Muscle layer of colon (tissue), 2 donors: Measurements from ENCODE around the gene SOX1.

ENCODE experiments used
- H3K27ac ChIP-seq: one replicate; pipeline ENCODE4 v1.7.0; 2013; ENCODE audit warnings: low read depth, mild to moderate bottlenecking, low read length, moderate library complexity
- H3K27me3 ChIP-seq, 2 donors: one replicate each; pipeline ENCODE4 v1.7.0; 2013; ENCODE audit warnings: low read length in 2 of 2, mild to moderate bottlenecking in 2 of 2; ENCODE audit not compliant: insufficient read depth in 2 of 2, control insufficient read depth in 1 of 2
- H3K36me3 ChIP-seq: one replicate; pipeline ENCODE4 v1.7.0; 2013; ENCODE audit warnings: mild to moderate bottlenecking, low read length; ENCODE audit not compliant: insufficient read depth
- H3K4me1 ChIP-seq: one replicate; pipeline ENCODE4 v1.7.0; 2013; ENCODE audit warnings: mild to moderate bottlenecking, low read length; ENCODE audit not compliant: insufficient read depth
- H3K4me3 ChIP-seq, 2 donors: one replicate each; pipeline ENCODE4 v1.7.0; 2013; ENCODE audit warnings: low read length in 2 of 2, low read depth in 1 of 2, mild to moderate bottlenecking in 1 of 2, moderate library complexity in 1 of 2
- H3K9ac ChIP-seq: one replicate; pipeline ENCODE4 v1.7.0; 2013; ENCODE audit warnings: low read length
- H3K9me3 ChIP-seq: one replicate; pipeline ENCODE4 v1.7.0; 2013; ENCODE audit warnings: mild to moderate bottlenecking, low read length
- donor health status: abdominal sarcoma.
- donor health status: Adenocarcinoma of cecum.

SOX1 gene

GRCh38 chr13:112059457-112060281 is 7.3 kb upstream of the SOX1 start:
- peaks cover 34 to 94% of the 10 kb centered on the region in 2 donors for H3K27me3 ChIP-seq
- H3K4me1 ChIP-seq: no peaks in the 10 kb centered on the region
- no peaks in the 10 kb centered on the region for H3K9me3 ChIP-seq
- H3K9ac ChIP-seq: no peak overlapping the region
- H3K36me3 ChIP-seq: no peaks in the 10 kb centered on the region
- H3K27ac ChIP-seq: no peak overlapping the region
- no peak overlapping the region for H3K4me3 ChIP-seq

GRCh38 chr13:112060282-112060830 is 6.6 kb upstream of the SOX1 start:
- Histone ChIP-seq H3K36me3 (no peaks in the 10 kb centered on the region), H3K4me1 (no peaks in the 10 kb centered on the region), H3K27me3 (peaks cover 36 to 87% of the 10 kb centered on the region in 2 donors), H3K4me3 (no peak overlapping the region), H3K27ac (no peak overlapping the region), H3K9me3 (no peaks in the 10 kb centered on the region), H3K9ac (no peak overlapping the region)

GRCh38 chr13:112060899-112061366 is 6.0 kb upstream of the SOX1 start:
- Histone ChIP-seq H3K27me3 (peaks cover 42 to 86% of the 10 kb centered on the region in 2 donors), H3K4me1 (no peaks in the 10 kb centered on the region)

GRCh38 chr13:112061367-112062061 is 5.4 kb upstream of the SOX1 start:
- H3K4me1 ChIP-seq: no peaks in the 10 kb centered on the region
- H3K9me3 ChIP-seq: no peaks in the 10 kb centered on the region
- H3K36me3 ChIP-seq: no peaks in the 10 kb centered on the region
- H3K27me3 ChIP-seq: peaks cover 45 to 86% of the 10 kb centered on the region in 2 donors
- H3K4me3 ChIP-seq: no peak overlapping the region
- H3K27ac ChIP-seq: no peak overlapping the region
- no peak overlapping the region for H3K9ac ChIP-seq

More at GRCh38 chr13:112060899-112061366, 6.0 kb upstream of the SOX1 start:
- Histone ChIP-seq H3K27ac (no peak overlapping the region), H3K9ac (no peak overlapping the region), H3K4me3 (no peak overlapping the region), H3K36me3 (no peaks in the 10 kb centered on the region), H3K9me3 (no peaks in the 10 kb centered on the region)

GRCh38 chr13:112062072-112062567 is 4.8 kb upstream of the SOX1 start:
- Histone ChIP-seq H3K27me3 (peaks cover 45 to 83% of the 10 kb centered on the region in 2 donors), H3K9ac (no peak overlapping the region), H3K36me3 (no peaks in the 10 kb centered on the region), H3K4me1 (no peaks in the 10 kb centered on the region), H3K9me3 (no peaks in the 10 kb centered on the region), H3K4me3 (no peak overlapping the region), H3K27ac (no peak overlapping the region)

GRCh38 chr13:112062571-112063570 is 4.1 kb upstream of the SOX1 start:
- Histone ChIP-seq H3K4me1 (no peaks in the 10 kb centered on the region), H3K9me3 (no peaks in the 10 kb centered on the region), H3K36me3 (no peaks in the 10 kb centered on the region), H3K9ac (no peak overlapping the region), H3K27me3 (peaks cover 45 to 79% of the 10 kb centered on the region in 2 donors), H3K27ac (no peak overlapping the region), H3K4me3 (no peak overlapping the region)

GRCh38 chr13:112063807-112064206 is 3.1 kb upstream of the SOX1 start:
- Histone ChIP-seq H3K36me3 (no peaks in the 10 kb centered on the region), H3K27ac (no peak overlapping the region), H3K4me1 (no peaks in the 10 kb centered on the region), H3K4me3 (no peak overlapping the region), H3K27me3 (peaks cover 44 to 72% of the 10 kb centered on the region in 2 donors), H3K9ac (no peak overlapping the region), H3K9me3 (no peaks in the 10 kb centered on the region)

GRCh38 chr13:112064222-112064621 is 2.7 kb upstream of the SOX1 start:
- no peaks in the 10 kb centered on the region for H3K9me3 ChIP-seq
- no peaks in the 10 kb centered on the region for H3K4me1 ChIP-seq
- H3K27ac ChIP-seq: no peak overlapping the region
- H3K36me3 ChIP-seq: no peaks in the 10 kb centered on the region
- no peak overlapping the region for H3K4me3 ChIP-seq
- no peak overlapping the region for H3K9ac ChIP-seq
- H3K27me3 ChIP-seq: peaks cover 44 to 72% of the 10 kb centered on the region in 2 donors

GRCh38 chr13:112065521-112065866 is 1.5 kb upstream of the SOX1 start:
- no peak overlapping the region for H3K9ac ChIP-seq
- peaks cover 43 to 73% of the 10 kb centered on the region in 2 donors for H3K27me3 ChIP-seq
- H3K27ac ChIP-seq: no peak overlapping the region
- H3K36me3 ChIP-seq: no peaks in the 10 kb centered on the region
- H3K9me3 ChIP-seq: no peaks in the 10 kb centered on the region
- H3K4me3 ChIP-seq: no peak overlapping the region
- H3K4me1 ChIP-seq: no peaks in the 10 kb centered on the region

- Histone ChIP-seq H3K27me3 (peaks cover 46 to 73% of the 10 kb centered on the region in 2 donors), H3K36me3 (no peaks in the 10 kb centered on the region), H3K27ac (no peak overlapping the region), H3K4me3 (peak overlapping the region in 1 of 2 donors; percentile 32), H3K9ac (no peak overlapping the region), H3K4me1 (no peaks in the 10 kb centered on the region), H3K9me3 (no peaks in the 10 kb centered on the region)
Measured at GRCh38 chr13:112065867-112066623, 904 bp upstream of the SOX1 start.
